Stimulated activated memory B cell treated with anti-CD40 and anti-IgM and Interleukin-4, amounts not matched to agents 10 μg/mL and 1 μg/mL and 100 μg/mL, for 72 hours (primary cell): ENCODE measurements around the gene ZNF277.
"Not testable (repeated sequence)": the region's sequence is repeated elsewhere in the genome, so short reads cannot be mapped to it uniquely, and the experiment has no call there.

ENCODE experiments used
- ATAC-seq: fragments of 150-1000 bp; cut with Tn5 transposase; 2 replicates; pipeline ENCODE4 v1.10.0; 2021
- H3K27ac Mint-ChIP-seq: one replicate; pipeline ENCODE4 v1.8.0; 2022; ENCODE audit warnings: mild to moderate bottlenecking, mixed read lengths
- H3K27me3 Mint-ChIP-seq: one replicate; pipeline ENCODE4 v1.8.0; 2022; ENCODE audit warnings: mixed read lengths
- H3K36me3 Mint-ChIP-seq: one replicate; pipeline ENCODE4 v1.8.0; 2022; ENCODE audit warnings: mixed read lengths
- H3K4me1 Mint-ChIP-seq: one replicate; pipeline ENCODE4 v1.8.0; 2022; ENCODE audit warnings: mixed read lengths
- H3K4me3 Mint-ChIP-seq: one replicate; pipeline ENCODE4 v1.8.0; 2022; ENCODE audit warnings: mild to moderate bottlenecking, moderate library complexity, mixed read lengths
- H3K9me3 Mint-ChIP-seq: one replicate; pipeline ENCODE4 v1.8.0; 2022; ENCODE audit warnings: mixed read lengths

ZNF277 gene

DNA sequence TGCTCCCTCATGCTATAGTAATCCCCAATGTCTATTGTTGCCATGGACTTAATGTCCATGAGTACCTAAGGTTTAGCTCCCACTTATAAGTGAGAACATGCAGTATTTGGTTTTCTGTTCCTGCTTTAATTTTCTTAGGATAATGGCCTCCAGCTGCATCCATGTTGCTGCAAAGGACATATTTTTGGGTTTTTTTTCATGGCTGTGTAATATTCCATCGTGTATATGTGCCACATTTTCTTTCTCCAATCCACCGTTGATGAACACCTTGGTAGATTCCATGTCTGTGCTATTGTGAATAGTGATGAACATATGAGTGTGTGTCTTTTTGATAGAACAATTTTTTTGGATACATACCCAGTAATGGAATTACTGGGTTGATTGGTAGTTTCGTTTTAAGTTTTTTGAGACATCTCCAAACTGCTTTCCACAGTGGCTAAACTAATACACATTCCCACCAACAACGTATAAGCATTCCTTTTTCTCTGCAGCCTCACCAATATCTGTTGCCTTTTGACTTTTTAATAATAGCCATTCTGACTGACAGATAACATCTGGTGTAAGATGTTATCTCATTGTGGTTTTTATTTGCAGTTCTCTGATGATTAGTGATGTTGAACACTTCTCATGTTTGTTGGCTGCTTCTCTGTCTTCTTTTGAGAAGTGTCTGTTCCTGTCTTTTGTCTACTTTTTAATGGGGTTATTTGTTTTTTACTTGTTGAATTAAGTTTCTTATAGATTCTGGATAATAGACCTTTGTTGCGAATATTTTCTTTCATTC is 175.0 kb downstream of the ZNF277 start:
- Mint-ChIP-seq H3K27me3 (peaks cover 18% of the 10 kb centered on the region), H3K9me3 (no peaks in the 10 kb centered on the region), H3K4me1 (no peaks in the 10 kb centered on the region), H3K4me3 (no peak overlapping the region), H3K36me3 (no peaks in the 10 kb centered on the region), H3K27ac (no peak overlapping the region)
- no peak for ATAC-seq

GRCh38 chr7:112383671-112384417 is 177.3 kb downstream of the ZNF277 start:
- Mint-ChIP-seq H3K4me3 (no peak overlapping the region), H3K27ac (no peak overlapping the region), H3K4me1 (no peaks in the 10 kb centered on the region), H3K36me3 (no peaks in the 10 kb centered on the region), H3K9me3 (no peaks in the 10 kb centered on the region), H3K27me3 (peaks cover 18% of the 10 kb centered on the region)
- ATAC-seq, result no peak

DNA sequence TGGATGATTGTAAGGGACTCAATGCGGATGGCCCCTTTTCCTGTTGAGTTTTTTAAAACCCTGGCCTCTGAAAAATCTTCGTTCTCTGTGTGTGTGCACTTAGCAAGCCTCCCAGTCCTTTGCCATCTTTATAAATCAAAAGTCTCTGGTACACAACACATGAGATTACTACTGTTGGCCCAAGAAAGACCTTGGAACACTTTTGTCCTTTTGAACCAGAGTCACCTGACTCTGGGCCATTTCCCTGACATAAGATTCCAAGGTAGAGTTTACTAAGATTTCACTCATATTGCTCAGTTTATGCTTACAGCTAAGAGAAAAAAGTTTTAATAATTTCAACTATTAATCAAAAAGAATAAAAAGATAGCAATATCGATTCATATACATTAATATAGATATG is 179.0 kb downstream of the ZNF277 start:
- no peak for ATAC-seq
- Mint-ChIP-seq H3K9me3 (no peaks in the 10 kb centered on the region), H3K4me1 (no peaks in the 10 kb centered on the region), H3K27ac (no peak overlapping the region), H3K4me3 (no peak overlapping the region), H3K27me3 (peaks cover 18% of the 10 kb centered on the region), H3K36me3 (no peaks in the 10 kb centered on the region)

DNA sequence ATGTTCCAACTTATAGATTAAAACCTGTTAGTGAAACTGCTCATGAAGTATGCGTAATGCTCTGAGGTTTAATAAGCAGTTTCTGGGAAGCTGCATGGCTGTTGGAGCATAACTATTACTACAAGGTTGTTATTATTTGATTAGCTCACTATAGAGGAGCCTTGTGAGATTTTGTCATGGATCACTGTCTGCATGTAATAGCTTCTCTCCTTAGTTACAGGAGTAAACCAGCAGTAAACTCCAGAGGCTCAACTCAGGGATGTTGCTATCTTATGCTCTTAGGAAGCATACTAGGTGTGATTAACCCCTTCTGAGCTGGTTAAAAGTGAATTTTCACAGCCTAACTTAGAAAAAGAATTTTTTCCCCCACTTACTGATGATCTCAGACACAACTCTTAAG is 180.1 kb downstream of the ZNF277 start:
- Mint-ChIP-seq H3K9me3 (no peaks in the 10 kb centered on the region), H3K4me1 (peaks cover 8% of the 10 kb centered on the region), H3K27me3 (peaks cover 15% of the 10 kb centered on the region), H3K36me3 (no peaks in the 10 kb centered on the region), H3K4me3 (no peak overlapping the region), H3K27ac (no peak overlapping the region)
- no peak for ATAC-seq

- Mint-ChIP-seq H3K4me1 (peaks cover 17% of the 10 kb centered on the region), H3K36me3 (no peaks in the 10 kb centered on the region), H3K27ac (no peak overlapping the region), H3K27me3 (no peaks in the 10 kb centered on the region), H3K9me3 (no peaks in the 10 kb centered on the region), H3K4me3 (no peak overlapping the region)
- ATAC-seq, result no peak
Observed at GRCh38 chr7:112390167-112390566, 183.7 kb downstream of the ZNF277 start.

- peak overlapping the region; percentile 95 for H3K27ac Mint-ChIP-seq
- peaks cover 17% of the 10 kb centered on the region for H3K4me1 Mint-ChIP-seq
- not testable (repeated sequence) for H3K9me3 Mint-ChIP-seq, H3K36me3 Mint-ChIP-seq, ATAC-seq, H3K27me3 Mint-ChIP-seq
- H3K4me3 Mint-ChIP-seq, result peak overlapping the region; percentile 92
Observed at GRCh38 chr7:112391079-112391821, 184.8 kb downstream of the ZNF277 start.

GRCh38 chr7:112391841-112392286 is 185.4 kb downstream of the ZNF277 start:
- not testable (repeated sequence) for H3K27me3 Mint-ChIP-seq, H3K36me3 Mint-ChIP-seq, H3K9me3 Mint-ChIP-seq
- ATAC-seq, result peak; percentile 76
- Mint-ChIP-seq H3K27ac (peak overlapping the region; percentile 95), H3K4me3 (peak overlapping the region; percentile 92), H3K4me1 (peaks cover 17% of the 10 kb centered on the region)
